GM21390 (cell line): ENCODE measurements around the gene MED20.

ENCODE experiments used
- ATAC-seq: cut with Tn5 transposase; IDR thresholded peaks from one replicate; pipeline ENCODE4 v1.9.1; 2021; ENCODE audit not compliant: unreplicated experiment

MED20 gene

GRCh38 chr6:41941280-41942066 lies 20.5 kb upstream of the MED20 start, which contains the start of gene CCND3:
CCND3 (minus strand) TSS chr6:41941808; CDS start chr6:41941649, 159 bp downstream.
- peak; percentile 85 for ATAC-seq

- no peak for ATAC-seq
Observed at GRCh38 chr6:41940759-41941279, 19.9 kb upstream of the MED20 start.

- ATAC-seq, result no peak
Observed at GRCh38 chr6:41939848-41940758, 19.2 kb upstream of the MED20 start.

GRCh38 chr6:41939176-41939847 lies 18.4 kb upstream of the MED20 start:
- ATAC-seq, result no peak

GRCh38 chr6:41938590-41939175 lies 17.7 kb upstream of the MED20 start:
- no peak for ATAC-seq

- ATAC-seq, result no peak
Observed at GRCh38 chr6:41937861-41938574, 17.1 kb upstream of the MED20 start.

- no peak for ATAC-seq
Observed at GRCh38 chr6:41937472-41937860, 16.5 kb upstream of the MED20 start.

GRCh38 chr6:41936073-41936837 lies 15.3 kb upstream of the MED20 start:
- ATAC-seq, result peak; percentile 45

GRCh38 chr6:41935685-41936072 lies 14.7 kb upstream of the MED20 start:
- ATAC-seq, result no peak

- ATAC-seq, result no peak
Observed at GRCh38 chr6:41935193-41935574, 14.2 kb upstream of the MED20 start.

- no peak for ATAC-seq
Observed at GRCh38 chr6:41934278-41935192, 13.6 kb upstream of the MED20 start.

GRCh38 chr6:41932378-41932777 lies 11.4 kb upstream of the MED20 start:
- no peak for ATAC-seq

GRCh38 chr6:41931792-41932191 lies 10.9 kb upstream of the MED20 start:
- no peak for ATAC-seq

GRCh38 chr6:41929924-41930323 lies 9.0 kb upstream of the MED20 start:
- ATAC-seq, result no peak

- ATAC-seq, result no peak
Observed at GRCh38 chr6:41927253-41927652, 6.3 kb upstream of the MED20 start.

GRCh38 chr6:41922154-41922553 lies 1.2 kb upstream of the MED20 start:
- no peak for ATAC-seq

GRCh38 chr6:41921712-41921998 lies 716 bp upstream of the MED20 start:
- no peak for ATAC-seq

GRCh38 chr6:41917528-41917927 lies 3.4 kb downstream of the MED20 start:
- ATAC-seq, result no peak
